GM18858 (cell line): ENCODE measurements around the gene RBBP5.

Source experiments
- ATAC-seq: cut with Tn5 transposase; IDR thresholded peaks from one replicate; pipeline ENCODE4 v1.9.1; 2021; ENCODE audit not compliant: unreplicated experiment

Gene RBBP5

DNA sequence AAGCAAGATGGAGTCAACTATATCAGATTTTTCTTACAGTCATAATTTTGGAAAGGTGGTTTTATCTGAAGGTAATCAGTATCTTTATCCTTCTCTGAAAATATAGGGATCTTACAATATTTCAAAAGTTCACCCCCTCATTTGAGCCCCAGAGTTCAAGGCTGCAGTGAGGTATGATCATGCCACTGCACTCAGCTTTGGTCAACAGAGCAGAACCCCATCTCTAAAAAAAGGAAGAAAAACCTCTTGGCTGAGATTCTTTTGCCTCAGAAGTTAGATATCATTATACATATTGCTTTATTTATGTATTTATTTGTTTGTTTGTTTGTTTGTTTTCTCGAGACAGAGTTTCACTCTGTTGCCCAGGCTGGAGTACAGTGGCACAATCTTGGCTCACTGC, 11.5 kb upstream of the RBBP5 start:
- no peak for ATAC-seq

DNA sequence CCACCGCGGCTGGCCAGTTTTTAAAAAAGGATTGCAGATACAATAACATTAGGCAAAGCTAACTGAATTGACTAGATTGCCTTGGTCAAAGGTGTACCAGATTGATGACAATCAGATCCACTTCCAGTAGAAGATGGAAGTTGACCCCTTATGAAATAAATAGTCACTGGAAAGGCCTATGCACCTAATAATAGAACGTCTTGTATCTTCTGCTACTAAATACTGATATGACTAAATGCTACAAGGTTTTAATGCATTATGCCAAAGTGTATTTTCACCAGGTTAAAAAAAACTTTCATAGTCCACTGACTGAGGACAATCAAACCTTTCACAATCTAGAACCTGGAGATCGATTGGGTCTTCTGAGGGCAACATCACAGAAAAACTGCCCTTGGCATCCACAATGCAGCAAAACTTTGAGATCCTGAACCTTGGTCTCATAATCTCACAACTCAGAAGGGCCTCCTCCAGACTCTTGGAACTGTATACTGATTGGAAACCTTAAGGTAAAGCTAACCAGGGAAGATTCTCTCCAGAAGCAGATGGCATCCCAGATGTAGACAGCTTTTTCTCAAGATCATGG, 7.8 kb upstream of the RBBP5 start:
- no peak for ATAC-seq

DNA sequence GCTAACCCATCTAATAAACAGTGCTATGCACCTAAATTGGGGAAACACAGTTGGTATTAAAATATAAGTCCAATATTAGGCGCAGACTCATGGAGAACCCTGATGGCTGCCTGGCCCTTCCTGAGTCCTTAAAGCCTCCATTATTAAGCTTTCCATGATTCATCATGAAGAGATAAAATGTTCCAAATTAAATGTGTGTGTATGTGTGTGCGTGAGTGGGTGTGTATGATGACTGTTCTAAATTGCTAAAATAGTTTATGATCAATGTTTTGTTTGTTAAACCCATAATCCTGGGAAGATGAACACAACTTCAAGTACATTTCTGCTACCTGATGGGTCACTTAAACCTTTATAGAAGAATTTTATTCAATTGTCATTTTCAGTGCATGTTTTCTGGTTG, 6.3 kb upstream of the RBBP5 start:
- no peak for ATAC-seq

DNA sequence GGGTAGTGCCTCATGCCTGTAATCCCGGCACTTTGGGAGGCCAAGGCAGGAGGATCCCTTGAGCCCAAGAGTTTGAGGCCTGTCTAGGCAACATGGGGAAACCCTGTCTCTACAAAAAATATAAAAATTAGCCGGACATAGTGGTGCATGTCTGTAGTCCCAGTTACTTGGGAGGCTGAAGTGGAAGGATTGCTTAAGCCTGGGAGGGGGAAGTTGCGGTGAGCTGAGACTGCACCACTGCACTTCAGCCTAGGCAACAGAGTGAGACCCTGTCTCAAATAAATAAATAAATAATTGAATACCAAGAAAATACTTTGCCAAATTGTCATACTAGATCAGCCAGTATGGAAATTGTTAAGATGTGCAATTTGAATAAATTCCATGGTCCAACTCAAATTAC, 5.9 kb upstream of the RBBP5 start:
- ATAC-seq = no peak

DNA sequence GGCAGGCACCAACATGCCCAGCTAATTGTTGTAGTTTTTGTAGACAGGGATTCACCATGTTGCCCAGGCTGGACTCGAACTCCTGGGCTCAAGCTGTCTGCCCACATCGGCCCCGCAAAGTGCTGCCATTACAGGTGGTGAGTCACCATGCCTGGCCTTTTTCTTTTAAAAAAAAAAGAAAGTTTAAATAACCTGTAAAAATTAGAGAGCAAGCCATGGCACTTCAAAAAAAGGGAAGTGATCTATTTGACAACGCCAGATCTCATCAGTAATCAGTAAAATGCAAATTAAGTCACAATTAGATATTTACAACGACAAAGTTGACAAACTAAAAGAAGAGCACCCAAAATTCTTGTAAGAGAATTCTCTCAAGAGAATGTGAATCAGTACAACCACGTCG, 2.9 kb upstream of the RBBP5 start:
- ATAC-seq = no peak

DNA sequence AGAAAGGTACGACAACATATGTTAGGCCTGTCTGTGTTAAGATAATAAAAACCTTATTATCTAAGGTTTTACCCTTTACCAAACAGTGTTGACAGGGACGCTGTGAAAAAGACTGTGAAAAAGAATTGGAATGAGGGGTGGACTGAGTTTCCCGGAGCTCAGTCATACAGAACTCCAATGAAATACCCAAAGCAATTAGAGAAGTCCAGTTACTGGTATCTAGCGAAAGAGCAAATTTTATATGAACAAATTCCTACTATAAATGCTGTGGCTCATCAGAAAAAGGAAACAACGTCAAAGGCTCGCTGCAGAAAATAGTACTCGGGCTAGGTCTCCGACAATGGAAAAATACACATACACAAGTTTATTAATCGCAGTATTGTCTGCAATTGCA, 708 bp upstream of the RBBP5 start:
- ATAC-seq = peak; percentile 12

DNA sequence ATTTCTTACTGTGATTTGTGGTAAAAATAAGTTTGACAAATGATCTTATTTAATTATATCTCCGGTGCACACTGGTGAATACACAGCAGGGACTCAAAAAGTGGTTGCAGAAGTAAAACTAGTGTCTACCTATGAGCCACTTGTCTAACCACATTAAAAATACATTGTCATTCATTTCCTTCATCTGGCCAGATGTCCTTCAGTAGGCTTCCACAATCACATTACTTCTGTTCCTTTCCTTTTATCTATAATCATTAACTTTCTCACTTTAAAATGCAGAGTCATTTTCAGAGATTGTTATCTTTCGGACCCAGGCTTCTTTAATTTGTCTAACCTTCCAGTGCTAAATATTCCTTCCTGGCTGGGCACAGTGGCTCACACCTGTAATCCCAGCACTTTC, 3.0 kb downstream of the RBBP5 start:
- ATAC-seq = no peak

DNA sequence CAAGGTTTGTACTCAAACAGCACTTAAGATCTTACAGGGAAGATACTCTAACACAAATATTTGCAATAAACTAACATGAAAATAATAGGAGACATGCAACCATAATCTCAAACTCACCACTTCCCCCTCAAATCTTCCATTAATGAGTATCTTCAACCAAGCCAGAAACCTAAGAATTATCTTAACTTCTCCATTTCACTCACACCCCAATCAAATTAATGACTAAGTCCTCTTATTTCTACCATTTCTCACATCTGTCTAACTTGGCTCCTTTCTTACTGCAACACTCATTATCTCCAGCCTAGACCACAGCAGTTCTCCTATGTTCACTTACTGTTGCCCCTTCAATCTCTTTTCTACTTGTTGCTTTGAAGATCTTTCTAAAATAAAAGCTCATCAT, 10.4 kb downstream of the RBBP5 start:
- no peak for ATAC-seq

DNA sequence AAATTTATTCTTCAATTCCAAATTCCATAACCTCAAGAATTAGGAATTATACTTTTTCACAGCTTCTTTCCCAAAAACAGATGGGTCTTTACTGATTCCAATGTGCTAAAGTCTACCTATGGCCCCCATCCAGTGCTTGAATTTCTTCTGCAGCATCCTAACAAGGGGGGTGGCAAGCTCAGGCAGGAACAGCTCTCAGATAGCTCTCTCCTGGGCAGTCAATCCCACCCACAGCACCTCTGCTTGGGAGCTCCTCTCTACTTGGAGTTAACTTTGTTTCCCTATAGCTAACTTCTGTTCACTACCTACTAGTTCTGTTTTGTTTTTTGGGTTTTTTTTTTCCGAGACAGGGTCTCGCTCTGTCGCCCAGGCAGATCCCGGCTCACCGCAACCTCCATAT, 12.1 kb downstream of the RBBP5 start:
- no peak for ATAC-seq

DNA sequence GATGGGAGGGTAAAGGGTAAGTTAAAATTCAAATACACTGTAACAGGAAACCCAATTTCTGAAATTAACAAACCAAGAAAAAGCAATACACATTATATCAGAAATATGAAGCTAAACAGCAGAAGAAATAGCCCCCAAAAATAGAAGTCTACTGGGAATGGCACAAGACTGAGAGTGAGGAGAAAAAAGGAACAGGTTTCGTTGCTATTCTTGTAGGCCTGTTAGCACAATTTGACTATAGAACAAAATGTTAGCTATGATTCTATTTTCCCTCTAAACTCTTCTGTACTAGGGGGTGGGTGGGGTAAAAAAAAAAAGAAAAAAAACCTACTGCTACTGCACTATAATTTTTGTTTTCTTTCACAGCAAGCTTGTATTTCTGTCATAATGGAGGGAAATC, 12.5 kb downstream of the RBBP5 start:
- ATAC-seq = no peak

DNA sequence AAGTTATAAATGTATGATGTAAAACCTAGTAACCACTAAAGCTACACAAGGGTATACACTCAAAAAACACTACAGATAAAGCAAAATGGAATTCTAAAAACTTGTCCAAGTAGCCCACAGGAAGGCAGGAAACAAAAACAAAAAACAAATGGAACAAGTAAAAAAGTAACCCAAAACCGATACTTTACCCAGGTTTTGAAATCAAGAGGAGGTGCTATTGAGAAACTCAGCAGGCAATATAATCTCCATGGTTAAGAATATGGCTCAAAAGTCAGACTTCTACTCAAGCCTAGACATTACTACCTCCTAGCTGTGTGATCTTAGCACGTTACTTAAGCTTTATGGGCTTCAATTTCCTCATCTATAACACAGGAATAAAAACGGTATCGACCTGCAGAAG, 13.3 kb downstream of the RBBP5 start:
- ATAC-seq = no peak

DNA sequence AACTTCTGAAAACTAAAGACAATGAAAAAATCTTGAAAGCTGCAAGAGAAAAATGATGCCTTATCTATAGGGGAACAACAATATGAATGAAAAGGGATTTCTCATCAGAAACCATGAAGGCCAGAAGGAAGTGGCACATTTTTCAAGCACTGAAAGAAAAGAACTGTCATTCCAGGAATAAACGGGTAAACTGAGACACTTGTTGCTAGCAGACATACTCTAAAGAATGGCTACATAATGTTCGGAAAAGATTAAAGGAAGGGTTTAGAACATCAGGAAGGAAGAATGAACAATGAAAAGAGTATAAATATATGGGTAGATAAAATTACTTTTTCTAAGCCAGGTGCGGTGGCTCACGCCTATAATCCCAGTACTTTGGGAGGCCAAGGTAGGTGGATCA, 14.5 kb downstream of the RBBP5 start:
- ATAC-seq = no peak

DNA sequence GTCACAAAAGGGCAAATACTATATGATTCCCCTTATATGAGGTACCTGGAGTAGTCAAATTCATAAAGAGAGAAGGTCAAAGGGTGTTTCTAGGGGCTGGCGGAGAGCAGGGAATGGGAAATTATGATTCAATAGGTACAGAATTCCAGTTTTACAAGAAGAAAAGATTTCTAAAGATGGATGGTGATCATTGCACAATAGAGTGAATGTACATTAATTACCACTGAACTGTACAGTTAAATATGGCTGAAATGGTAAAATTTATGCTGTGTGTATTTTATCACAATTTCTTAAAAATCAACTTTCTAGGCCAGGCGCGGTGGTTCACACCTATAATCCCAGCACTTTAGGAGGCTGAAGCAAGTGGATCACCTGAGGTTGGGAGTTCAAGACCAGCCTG, 19.4 kb downstream of the RBBP5 start:
- ATAC-seq = no peak

DNA sequence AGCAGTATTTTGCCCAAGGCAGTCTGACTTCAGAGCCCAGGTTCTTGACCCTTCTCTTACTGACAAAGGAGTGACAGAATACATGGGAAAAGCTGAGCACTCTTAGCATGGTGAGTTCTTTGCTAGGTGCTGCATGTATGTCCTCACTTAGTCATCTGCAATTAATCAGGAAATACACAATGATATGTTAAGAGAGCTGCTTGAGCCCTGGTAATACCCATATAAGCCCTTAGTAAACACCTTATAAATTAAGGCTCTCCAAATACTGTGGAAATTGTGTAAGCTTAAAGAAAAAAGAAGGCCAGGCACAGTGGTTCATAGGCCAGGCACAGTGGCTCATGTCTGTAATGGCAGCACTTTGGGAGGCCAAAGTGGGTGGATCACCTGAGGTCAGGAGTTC, 23.5 kb downstream of the RBBP5 start:
- ATAC-seq = no peak

DNA sequence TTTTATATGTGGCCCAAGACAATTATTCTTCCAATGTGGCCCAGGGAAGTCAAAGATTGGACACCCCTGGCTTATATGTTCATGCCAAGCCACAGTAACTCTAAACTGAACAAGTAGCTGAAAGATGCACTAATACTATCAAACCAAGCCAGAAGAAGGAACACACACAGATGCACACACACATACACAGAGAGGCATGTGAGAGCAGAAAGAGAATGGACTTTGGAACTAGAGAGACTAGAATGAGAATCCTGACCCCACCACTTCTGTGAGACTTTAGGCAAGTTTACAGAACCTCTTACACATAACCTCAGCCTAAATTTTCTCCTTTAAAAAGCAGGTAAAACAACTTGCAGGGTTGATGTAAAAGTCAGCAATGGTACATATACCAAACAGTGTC, 26.4 kb downstream of the RBBP5 start:
- no peak for ATAC-seq

DNA sequence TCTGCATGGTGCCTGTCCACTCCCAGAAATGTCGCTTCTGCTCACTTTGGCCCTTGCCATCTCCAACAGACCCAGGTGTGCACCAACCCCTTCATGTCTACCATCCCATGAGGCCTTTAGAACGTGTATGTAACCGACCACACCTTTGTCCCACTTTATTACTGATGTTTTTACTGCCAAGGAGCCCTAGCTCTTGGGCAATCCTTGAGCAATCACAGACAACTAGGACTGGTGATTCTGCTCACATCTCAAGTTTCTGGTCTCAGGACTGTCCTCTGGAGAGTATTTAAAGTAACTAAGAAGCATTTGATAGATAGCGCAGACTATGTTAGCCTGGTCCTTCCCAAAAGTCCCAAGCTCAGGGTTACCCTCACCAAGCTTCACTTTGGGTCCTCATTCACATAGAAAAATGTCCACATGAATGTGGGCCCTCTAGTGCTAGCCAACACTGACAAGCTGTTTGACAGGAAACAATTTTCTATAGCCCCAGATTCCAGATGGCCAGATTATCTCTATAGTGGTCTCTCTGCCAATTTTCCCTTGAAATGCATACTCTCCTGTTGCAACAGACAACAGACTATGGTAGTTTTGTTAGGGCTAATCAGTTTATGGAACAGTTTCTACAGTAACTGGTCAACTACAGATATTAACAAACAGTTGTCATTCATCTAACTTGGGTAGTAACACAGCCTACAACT, 30.6 kb downstream of the RBBP5 start:
- ATAC-seq = no peak

DNA sequence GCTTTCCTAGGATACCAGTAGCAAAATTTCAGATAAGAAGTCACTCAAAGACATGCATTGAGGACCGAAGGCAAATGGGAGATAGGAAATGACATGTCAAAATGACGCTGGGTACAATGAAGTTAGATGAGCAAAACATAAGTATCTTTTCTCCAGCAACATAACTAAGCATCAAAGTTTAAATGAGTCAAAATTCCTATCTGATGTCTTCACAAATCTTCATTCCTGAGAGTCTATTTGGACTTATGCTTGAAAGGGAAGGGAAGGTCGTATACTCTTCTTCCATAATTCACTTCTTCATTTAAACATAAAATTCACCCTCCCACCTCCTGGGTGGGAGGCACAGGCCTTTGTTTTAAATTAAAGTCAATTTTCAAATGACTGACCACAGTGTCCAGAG, 33.4 kb downstream of the RBBP5 start:
- ATAC-seq = no peak

DNA sequence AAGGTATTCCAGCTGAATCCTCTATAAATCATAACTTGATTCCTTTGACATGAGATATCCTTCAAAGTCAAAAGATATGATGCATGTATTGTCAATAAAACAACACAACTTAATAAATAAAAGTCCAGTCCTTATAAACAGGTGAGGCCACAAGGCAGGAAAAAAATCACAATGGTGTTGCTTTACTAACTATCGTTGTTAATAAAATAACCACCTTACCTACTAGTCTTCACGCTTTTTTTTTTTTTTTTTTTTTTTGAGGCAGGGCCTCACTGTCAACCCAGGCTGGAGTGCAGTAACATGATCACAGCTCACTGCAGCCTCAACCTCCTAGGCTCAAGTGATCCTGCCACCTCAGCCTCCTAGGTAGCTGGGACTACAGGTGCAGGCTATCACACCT, 37.4 kb downstream of the RBBP5 start, which contains the start of gene TMEM81:
Gene TMEM81 (minus strand): TSS at position 101 of the 400 bp plus-strand sequence. CDS start 140 bp downstream, outside the sequence.
- no peak for ATAC-seq

DNA sequence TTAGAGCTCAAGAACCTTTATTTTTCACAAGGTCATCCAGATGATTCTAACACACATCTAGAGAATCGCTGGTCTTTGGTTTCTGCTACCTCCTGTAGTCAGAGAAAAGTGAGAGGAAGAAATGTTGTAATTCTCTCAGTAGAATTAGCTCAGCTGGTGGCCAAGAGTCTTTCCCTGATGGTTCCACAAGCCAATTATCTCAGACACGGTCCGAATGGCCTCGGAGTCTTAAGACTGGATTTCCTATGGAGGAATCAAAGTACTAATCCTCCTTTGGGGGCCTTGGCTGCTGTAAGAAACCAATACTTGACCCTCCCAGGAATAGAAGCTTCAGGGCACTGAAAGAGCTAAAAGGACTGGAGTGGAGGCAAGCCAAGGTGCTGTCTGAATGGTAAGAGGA, 39.3 kb downstream of the RBBP5 start:
- ATAC-seq = no peak

DNA sequence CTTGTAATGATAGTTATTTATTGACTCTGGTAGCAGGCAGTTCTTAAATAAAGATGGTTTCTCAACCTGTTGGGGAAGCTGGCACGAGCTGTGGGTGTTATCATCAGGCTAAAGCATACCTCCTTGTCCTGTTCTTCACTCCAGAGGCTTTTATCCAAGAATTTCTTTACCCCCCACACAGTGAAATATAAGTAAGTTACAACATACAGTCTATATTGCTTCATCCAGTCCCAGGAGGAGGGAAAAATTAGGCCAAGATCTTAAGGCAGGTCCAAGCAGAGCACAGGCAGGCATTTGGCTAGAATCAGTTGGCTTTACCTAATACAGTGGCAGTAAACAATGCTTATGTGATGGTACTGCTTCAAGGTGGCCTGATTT, 43.9 kb downstream of the RBBP5 start:
- ATAC-seq = no peak

DNA sequence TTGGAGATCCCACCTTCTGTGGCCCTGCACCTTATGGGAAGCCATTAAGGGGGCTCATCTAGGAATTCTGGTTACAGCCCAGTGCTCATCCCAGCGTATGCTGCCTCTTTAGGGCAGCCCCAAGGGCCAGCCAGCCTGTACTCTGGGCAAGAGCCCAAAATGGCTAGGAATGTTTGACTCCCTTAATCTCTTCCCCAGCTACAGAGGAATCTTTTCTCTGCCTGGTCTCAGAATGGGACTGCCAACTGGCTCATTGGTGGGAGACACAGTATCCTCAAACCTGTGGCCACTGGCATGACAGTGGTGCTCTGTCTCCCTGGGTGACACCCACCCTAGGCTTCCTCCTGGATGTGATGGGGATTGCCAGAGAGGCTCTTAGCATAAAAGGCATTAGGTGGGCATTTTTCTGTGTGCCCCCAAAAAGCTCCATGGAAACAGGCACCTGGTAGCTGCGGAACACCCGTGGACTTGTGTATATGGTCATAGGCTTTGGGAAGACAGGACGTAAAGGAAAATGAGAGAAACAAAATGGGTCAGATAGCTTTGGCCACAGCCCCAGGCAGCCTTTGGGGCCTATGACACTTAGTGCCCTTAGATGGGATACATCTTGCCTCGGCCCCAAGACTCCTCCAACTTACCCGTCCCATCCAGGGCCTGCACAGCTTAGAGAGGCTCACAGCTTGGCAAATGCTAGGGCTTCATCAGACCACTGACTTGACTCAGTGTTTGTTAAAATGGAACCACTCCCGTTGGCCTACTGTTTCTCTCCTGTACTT, 44.4 kb downstream of the RBBP5 start:
- ATAC-seq = no peak

DNA sequence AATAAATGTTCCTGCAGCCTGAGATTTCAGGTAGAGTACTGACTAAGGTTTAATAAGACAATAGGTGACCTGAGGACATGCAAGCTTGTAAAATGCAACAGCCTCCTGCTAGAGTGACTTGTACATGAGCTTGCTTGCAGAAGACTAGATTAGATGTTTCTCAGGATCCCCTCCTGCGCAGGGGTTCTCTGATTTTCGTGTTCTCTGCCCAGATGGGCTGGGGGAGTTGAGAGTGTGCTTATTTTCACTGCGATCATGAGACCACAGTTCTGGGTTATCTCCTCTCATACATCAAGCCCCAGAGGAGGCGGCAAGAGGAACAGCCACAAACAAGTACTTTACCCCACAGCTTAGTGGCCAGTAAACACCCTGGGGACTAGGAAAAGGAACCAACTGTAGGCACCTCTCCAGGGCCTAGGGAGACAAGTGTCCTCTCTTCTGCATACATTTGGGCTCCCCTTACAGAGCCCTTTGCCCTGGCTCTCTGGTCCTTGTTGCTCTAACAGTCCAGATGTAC, 45.5 kb downstream of the RBBP5 start:
- ATAC-seq = no peak
